GM21360 (cell line): ENCODE data around the gene CUTA.

ENCODE experiments used
- ATAC-seq: cut with Tn5 transposase; IDR thresholded peaks from one replicate; pipeline ENCODE4 v1.9.1; 2021; ENCODE audit warnings: mild to moderate bottlenecking, moderate library complexity; ENCODE audit not compliant: unreplicated experiment

CUTA gene

GRCh38 chr6:33417903-33418689 is at the start of gene CUTA:
Gene CUTA, minus strand, starts transcription at chr6:33418107. Its CDS starts 107 bp downstream, at chr6:33418000.
- ATAC-seq, result peak; percentile 79

- no peak for ATAC-seq
These were observed 49.2 kb upstream of the CUTA start for GRCh38 chr6:33467091-33467490.

- ATAC-seq, result no peak
These were observed 48.3 kb upstream of the CUTA start for GRCh38 chr6:33466075-33466735.

GRCh38 chr6:33459226-33459625 is 41.3 kb upstream of the CUTA start:
- no peak for ATAC-seq

- ATAC-seq, result no peak
These were observed 40.8 kb upstream of the CUTA start for GRCh38 chr6:33458676-33459075.

- no peak for ATAC-seq
These were observed 38.2 kb upstream of the CUTA start for GRCh38 chr6:33456156-33456555.

- no peak for ATAC-seq
These were observed 37.1 kb upstream of the CUTA start for GRCh38 chr6:33455051-33455450.

- peak; percentile 92 for ATAC-seq
These were observed 36.4 kb upstream of the CUTA start, which contains the start of gene ZBTB9 for GRCh38 chr6:33454009-33454946. Gene ZBTB9, plus strand, starts transcription at chr6:33454576. Its CDS starts 525 bp downstream, at chr6:33455101.

- ATAC-seq, result no peak
These were observed 35.6 kb upstream of the CUTA start for GRCh38 chr6:33453393-33454008.

GRCh38 chr6:33452496-33452895 is 34.6 kb upstream of the CUTA start:
- ATAC-seq, result no peak

- no peak for ATAC-seq
These were observed 33.7 kb upstream of the CUTA start for GRCh38 chr6:33451606-33452005.

GRCh38 chr6:33450434-33450833 is 32.5 kb upstream of the CUTA start:
- ATAC-seq, result no peak

- ATAC-seq, result no peak
These were observed 28.4 kb upstream of the CUTA start for GRCh38 chr6:33446356-33446755.

GRCh38 chr6:33445119-33445603 is 27.3 kb upstream of the CUTA start:
- ATAC-seq, result no peak

GRCh38 chr6:33443619-33444504 is 26.0 kb upstream of the CUTA start:
- no peak for ATAC-seq

GRCh38 chr6:33443025-33443424 is 25.1 kb upstream of the CUTA start:
- ATAC-seq, result no peak

- no peak for ATAC-seq
These were observed 24.4 kb upstream of the CUTA start for GRCh38 chr6:33442283-33442682.

- ATAC-seq, result no peak
These were observed 23.6 kb upstream of the CUTA start for GRCh38 chr6:33441457-33441856.

- no peak for ATAC-seq
These were observed 22.9 kb upstream of the CUTA start for GRCh38 chr6:33440649-33441309.
